Left forelimb (tissue), 1 donor: Measurements from ENCODE around the gene NR6A1.

Source experiments
- DNase-seq: peaks from one replicate; pipeline ENCODE4 v3.0.0-alpha.2; 2018; ENCODE audit warnings: low spot score

The NR6A1 gene

DNA sequence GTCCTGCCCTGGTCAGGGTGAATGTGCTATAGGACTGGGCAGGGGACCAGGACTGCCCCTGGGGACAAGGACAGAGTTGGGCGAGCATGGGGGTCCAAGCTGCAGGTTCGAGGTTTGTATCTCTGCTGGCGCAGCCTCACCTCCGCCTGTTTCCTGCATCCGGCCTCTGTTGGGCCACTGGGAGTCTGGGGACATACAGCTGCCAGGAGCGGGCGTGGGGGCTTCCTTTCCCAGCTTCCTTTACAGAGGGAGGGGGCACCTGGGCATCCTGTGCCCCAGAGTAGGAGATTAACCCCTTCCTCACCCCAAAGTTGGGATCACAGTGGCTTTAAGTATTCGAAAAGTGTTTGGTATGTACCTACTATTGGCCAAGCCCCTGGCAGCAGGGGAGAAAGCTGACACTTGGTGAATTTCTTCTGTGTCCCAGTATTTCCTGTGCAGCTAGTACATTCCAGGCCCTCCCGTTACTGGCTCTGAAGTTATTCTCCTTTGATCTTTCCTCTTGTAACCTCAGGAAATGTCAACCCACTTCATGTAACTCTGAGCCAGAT, 24.8 kb upstream of the NR6A1 start:
- no peak for DNase-seq

DNA sequence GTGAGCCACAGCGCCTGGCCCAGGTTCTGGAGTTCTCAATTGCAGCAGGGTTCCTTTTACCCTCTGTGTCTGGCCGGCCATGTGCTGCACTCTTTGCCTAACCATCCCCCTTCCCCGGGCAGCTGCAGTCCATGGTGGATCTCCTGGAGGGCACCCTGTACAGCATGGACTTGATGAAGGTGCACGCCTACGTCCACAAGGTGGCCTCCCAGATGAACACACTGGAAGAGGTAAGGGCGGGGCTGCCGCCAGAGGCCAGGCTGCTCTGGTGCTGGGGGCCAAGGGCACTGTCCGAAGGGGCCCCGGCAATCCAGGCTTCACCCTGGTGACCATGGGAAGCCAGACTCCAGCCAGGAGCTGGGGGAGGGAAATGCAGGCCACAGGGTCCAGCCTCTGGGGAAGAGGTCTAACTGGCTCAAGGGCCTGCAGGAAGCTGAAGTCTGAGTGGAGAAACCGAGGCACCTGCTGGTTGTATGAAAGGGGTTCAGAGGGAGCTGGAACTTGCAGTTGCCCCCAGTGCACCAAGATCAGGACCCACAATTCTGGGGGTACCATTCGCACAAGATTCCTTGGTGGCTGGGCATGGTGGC, 23.9 kb upstream of the NR6A1 start:
- DNase-seq: no peak

DNA sequence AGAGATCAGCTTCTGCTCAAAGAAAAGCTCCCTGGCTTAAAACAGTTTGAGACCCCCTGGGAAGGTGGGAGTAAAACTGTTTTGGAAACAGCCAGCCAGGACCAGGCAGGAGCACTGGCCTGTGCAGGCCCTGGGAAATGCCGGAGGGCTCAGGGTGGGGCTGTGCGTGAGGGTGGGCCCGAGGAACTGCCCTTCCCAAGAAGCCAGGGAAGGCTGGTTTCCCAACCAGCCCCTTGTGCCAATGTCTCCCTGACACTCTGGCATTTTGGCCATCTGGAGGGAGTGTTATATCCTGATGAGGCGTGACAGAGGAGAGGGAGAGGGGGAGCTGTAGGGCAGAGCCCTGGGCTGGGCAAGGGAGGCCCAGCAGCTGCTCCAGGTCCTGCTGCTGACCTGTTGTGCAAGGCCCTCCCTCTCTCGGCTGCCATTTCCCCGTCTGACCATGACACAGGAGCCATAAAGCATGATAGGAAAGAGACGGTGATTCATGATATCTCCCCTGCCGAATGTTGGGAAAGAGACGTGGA, 22.0 kb upstream of the NR6A1 start:
- DNase-seq: no peak

DNA sequence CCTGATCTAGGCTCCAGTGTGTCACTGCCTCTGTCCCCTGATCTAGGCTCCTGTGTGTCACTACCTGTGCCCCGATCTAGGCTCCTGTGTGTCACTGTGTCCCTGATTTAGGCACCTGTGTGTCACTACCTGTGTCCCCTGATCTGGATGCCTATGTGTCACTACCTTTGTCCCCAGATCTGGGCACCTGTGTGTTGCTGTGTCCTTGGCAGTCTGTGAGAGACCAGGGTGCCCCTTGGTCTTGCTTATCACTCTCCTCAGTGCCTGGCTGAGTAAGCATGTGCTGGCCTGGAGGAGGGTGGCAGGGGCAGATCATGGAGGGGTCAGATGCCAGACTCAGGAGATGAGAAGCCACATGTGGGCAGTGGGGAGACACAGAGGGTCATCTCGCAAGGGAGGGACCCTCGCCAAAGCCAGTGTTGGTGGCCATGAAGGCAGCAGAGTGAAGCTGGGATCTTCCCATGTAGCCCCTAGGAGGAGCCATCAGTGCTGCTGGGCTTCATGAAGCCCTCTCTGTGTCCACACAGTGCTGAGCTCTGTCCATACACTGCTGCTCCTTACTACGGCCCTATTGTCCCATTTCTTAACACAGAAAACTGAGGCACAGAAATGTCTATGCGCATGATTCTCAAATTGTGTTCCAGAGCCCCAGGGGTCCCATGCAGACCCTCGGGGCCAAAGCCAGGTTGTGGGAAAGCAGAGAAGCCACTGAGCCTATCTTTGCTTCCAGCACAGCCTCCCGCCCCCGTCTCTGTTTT, 21.3 kb upstream of the NR6A1 start:
- no peak for DNase-seq

DNA sequence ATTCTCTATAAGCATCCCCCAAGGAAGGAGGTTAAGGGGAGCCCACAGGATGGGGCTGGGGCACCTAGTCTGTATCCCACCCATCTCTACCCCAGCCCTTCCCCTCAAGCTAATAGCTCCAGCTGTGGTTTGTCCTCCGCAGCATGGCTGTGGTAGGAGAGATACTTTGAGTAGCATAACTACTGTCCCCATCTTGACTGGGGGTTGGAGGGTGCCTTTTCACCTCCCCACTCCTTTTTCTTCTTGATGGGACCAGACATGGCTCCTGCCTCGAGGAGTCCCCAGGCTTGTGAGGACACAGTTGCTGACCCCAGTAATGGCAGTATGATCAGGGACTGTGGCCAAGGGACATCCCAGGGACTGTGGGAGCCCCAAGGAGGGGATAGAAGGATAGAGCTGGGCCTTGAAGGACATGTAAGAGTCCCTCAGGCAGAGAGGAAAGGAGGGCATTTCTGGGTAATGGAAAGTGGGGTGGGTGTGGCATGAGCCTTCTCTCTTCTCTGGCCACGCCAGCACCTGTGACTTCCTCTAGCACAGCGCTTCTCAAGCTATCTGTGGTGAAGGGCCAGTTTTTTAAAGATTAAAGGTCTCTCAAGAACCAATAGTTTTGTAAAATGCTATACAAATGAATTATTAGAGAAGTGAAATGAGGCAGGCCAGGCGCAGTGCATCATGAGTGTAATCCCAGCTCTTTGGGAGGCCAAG, 19.8 kb upstream of the NR6A1 start:
- peak; percentile 50 for DNase-seq

DNA sequence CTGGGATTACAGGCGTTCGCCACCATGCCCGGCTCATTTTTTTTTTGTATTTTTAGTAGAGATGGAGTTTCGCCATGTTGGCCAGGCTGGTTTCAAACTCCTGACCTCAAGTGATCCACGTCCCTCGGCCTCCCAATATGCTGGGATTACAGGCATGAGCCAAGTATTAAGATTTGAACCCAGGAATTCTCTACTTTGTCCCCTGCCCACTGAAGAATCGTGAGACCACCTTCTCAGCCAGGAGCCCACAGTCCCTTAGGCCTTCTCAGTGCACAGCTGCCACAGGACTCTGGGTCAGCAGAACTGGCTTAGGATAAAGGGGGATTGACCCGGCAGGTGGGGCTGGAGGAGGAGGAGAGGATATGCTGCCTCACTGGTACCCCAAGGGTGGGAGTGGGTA, 19.2 kb upstream of the NR6A1 start:
- peak; percentile 12 for DNase-seq

DNA sequence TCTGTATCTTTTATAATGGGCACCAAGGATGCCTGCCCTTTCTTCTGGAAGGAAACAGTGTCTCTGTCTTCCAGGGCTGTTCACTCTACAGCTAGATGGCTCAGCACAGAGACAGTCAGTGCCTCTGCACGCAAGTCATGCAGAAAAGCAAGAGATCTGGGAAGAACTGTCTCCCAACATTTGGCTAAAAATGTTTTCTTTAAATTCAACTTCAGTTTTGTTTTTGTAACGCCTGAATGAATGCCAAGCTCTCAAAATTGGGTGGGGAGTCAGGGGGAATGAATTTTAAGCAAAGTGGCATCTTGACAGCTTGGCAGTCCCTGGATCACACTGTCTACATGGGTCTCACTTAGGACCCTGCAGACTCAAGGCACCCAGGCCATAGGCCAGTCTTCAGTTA, 18.4 kb upstream of the NR6A1 start:
- peak; percentile 9 for DNase-seq

DNA sequence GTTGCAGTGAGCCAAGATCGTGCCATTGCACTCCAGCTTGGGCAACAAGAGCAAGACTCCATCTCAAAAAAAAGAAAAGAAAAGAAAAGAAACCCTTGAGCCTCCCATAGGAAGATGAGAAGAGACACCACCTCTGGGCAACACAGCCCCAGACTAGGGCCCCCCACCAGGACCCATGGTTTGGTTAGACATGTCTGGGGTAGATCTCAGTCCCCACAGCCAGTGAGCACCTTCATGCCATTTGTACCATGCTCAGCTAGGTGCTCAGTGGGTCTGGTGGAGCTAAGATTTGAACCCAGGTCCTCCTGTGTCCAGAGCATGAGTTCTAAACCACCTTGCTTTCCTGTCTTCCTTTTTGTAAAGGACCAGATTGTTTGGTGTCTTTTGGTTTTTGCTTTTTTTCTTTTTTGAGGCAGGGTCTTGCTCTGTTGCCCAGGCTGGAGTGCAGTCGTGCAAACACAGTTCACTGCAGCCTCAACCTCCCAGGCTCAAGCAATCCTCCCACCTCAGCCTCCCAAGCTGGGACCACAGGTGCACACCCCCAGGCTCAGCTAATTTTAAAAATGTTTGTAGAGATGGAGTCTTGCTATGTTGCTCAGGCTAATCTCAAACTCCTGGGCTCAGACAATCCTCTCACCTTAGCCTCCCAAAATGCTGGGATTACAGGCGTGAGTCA, 17.6 kb upstream of the NR6A1 start:
- no peak for DNase-seq

DNA sequence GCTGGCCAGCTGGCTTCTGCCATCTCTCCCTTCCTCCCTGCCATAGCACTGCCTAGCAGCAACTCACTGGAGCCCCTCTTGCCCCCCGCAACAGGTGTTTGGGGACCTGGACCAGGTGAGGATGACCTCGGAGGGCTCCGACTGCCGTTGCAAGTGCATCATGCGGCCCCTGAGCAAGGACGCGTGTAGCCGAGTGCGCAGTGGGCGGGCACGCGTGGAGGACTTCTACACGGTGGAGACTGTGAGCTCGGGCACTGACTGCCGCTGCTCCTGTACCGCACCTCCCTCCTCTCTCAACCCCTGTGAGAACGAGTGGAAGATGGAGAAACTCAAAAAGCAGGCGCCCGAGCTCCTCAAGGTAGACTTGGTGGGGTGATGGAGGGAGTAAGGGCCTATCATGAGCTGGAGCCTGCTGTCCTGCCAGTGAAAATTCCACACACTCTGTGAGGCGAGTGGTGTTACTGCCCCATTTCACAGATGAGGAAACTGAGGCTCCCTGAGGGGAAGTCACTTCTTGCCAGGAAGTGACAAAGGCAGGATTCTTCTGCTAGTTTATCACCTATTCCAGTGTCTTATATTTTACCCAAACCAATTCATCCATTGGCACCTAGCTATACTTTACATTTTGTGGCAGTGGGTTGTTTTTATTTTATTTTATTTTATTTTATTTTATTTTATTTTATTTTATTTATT, 15.9 kb upstream of the NR6A1 start:
- DNase-seq: peak; percentile 18

DNA sequence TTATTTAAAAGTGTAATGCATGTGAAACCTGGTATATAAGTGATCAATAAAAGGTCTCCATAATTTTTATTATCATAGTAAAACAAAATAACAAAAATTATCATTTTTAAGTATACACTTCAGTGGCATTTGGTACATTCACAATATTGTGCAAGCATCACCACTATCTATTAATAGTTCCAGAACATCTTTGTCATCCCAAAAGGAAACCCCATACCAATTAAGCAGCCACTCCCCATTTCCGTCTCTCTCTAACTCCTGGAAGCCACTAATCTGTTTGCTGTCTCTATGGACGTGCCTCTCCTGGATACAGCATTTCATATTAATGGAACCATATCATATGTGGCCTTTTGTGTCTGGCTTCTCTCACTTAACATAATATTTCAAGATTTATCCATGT, 13.4 kb upstream of the NR6A1 start:
- no peak for DNase-seq

DNA sequence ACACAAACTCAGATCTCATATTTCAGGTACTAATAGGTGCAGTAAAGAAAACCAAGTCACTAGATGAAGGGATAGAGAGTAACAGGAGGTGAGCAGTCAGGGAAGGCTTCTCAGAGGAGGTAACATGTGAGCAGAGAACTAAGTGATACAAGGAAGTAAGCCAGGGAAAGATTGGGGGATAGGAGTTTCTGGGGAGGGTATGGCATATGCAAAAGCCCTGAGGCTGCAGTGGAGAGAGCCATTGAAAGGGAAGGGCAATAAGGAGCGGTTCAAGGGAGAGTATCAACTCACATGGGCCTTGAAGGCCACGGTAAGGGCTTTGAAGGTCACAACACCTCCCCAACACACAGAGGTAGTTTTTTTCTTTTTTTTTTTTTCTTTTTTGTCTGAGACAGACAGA, 12.7 kb upstream of the NR6A1 start:
- peak; percentile 11 for DNase-seq

DNA sequence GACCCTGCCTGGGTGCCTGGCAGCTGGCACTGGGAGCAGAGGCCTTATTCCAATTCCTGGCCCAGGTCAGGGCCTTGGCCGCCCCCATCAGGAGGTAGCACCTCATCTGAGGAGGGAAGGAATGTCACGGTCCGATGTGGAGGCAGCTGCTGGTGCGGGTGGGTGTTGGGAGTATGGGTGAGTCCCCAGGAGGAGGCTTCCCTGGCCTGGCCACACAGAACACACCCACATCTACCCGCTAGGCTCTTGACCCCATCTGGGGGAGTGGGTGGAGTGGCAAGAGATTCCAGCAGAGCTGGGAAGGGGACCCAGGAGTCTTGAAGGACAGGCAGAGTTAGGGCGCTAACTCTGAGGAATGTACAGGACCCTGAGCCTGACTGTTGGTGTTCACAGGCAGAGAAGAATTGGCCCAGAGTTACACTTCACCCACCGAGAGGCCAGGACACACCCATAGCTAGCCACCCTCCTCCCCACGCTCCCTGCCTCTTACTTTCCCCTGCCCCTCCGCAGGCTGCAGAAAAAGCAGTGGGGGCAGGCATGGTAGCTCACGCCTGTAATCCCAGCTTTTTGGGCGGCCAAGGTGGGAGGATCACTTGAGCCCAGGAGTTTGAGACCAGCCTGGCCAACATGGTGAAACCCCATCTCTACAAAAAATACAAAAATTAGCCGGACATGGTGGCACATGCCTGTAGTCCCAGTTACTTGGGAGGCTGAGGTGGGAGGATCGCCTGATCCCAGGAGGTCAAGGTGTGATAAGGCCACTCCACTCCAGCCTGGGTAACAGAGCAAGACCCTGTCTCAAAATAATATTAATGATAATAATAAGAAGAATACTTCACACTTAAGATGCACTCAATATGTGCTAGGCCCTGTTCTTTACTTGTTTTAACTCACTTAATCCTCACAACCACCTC, 11.8 kb upstream of the NR6A1 start:
- peak; percentile 60 for DNase-seq

DNA sequence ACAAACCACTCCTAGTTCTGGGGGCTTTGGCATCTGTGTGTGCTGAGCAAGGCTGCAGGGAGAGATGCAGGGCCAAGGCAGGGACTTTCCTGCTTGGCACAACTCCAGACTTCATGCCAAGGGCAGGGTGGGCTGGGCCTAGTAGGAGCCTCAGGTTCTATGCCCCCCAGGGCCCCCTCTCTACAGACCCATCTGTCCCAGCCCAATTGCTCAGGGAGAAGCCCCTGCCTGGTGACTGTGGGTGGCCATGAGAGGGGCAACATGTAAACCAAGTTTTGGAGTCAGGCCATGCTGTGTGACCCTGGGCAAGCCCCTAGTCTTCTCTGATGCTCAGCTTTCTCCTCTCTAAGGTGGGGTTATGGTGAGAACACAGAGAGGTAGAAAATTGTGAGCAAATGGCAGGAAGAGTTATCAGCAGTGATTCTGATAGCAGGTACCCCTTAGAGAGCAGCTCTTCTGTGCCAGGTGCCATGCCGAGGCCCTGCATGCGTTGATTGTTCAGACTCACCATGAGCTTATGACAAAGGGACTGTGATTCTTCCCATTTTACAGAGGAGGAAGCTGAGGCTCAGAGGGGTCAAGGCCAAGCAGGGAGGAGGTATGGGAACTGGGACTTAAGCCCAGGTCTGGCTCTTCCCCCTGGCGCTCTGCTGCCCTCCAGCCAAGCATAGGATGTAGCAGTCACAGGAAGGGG, 11.0 kb upstream of the NR6A1 start:
- peak; percentile 26 for DNase-seq

DNA sequence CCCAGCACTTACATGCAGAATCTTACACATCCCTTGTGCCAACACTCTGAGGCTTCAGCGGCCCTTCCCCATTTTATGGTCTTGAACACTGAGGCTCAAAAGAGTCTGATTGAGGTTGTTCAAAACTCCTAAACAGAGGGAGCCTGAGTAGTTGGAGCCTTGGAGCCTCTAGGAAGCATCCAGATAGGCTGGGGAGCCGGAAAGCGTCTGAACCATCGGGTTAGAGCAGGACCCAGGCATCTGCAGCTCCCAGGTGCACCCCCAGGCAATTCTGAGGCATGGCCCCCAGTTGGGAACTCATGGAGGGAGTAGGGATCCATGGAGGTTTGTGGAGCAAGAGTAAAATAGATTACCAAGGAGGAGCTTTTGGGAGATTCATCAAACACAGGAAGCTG, 9.6 kb upstream of the NR6A1 start:
- DNase-seq: no peak

DNA sequence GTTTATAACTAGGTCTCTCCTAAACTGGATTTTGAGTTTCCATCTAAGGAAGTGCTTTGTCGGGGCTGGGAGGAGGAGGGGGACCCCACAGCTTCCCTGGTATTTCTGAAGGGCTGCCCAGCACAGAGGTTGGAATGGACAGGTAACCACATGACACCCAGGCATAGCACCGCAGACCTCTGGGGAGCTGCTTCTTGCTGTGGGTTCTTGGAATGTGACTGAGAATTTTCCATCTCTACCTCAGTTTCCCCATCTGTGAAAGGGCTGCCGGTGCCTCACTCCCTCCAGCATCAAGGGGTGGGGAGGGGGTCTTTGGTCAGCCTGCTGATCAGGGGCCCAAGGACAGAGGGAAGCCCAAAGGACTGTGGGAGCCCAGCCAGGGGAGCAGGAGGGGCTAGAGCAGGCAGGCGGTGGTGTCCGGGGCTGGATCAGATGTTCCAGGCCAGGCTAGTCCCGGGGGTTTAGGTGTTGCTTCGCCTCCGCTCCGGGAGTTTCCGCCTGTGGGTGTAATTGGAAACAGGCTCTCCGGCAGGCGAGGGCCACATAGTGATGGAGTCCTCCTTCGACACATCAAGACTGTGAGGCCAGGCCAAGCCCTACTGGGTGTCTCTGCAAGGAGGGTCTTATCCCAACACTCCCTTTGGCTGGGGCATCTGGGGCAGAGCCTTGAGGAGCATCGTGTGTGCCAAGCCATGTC, 9.1 kb upstream of the NR6A1 start:
- no peak for DNase-seq

DNA sequence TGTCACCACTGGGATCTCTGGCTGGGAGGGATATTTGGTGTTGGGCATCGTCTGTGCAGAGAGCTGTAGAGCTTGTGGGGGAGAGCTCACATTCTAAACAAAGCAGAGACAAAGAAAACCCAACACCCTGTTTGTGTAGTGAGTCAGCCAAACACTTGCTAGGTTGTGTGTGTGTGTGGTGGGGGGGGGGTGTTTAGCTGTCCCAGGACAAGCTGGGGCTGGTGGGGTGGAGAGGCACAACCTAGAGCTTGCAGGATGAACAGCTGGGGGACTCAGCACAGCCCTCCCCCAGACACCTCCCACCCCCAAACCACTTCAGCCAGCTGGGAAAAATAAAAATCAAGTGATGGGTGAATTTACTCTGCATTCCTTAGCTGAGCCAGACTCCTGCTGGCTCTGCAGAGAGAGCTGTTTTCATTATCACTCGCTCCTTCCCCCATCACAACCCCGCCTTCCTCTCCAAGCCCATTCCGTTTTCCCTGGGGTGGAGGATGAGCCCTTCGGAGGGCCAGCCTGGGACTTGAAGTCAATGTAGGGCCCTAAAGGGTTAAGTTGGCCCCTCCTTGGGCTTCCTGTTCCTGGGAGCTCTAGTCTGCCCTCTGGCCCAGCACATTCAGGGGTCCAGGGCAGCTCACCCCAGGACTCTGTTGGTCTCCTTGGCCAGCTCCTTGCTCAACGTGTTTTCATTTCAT, 8.4 kb upstream of the NR6A1 start:
- DNase-seq: no peak

DNA sequence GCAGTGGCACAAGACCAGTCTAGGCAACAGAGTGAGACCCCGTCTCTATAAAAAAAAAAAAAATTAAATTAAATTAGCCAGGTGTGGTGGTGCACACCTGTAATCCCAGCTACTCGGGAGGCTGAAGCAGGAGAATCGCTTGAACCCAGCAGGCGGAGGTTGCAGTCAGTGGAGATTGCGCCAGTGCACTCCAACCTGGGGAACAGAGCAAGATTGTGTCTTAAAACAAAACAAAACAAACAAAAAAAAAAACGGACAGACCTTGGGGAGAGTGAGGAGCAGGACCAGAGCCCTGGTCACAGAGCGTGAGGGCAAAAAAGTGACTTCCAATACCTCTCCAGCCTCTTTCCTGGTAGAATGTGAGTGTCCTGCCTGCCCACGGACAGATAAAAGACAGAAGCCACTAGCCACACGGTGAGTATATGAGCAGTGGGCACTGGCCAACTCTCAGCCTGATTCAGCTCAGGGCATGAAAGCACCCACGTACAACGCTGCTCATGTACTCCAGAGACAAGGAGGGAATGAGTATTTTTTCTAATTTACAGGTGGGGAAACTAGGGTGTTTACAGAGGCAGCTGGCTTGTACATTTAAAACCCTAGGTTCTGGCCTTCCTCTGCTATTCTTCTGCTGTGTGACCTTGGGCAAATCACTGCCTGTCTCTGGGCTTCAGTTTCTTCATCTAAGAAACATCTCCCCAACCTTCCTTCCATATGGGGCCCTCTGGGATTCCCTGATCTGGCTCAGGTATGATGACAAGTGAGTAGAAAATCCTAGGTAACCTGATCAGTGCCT, 7.7 kb upstream of the NR6A1 start:
- DNase-seq: no peak
